HepG2 (cell line): Measurements from ENCODE around the gene MSMP. TPM values are rescaled to one million over a fixed set of nuclear protein-coding genes. Genes with fewer than 3 reads are reported as not detected.

Experiments used
- CTCF ChIP-seq: sonication (generic); formaldehyde crosslinking; IDR thresholded peaks from 2 replicates; pipeline ENCODE4 v1.5.0; 2020; ENCODE audit warnings: mild to moderate bottlenecking, missing genetic modification reagents, moderate library complexity
- HMGXB4 ChIP-seq, 2 experiments: sonication (generic) in 1 of 2; formaldehyde crosslinking in 1 of 2; IDR thresholded peaks; 2 replicates each; pipeline versions ENCODE4 v1.4.0 to v1.6.1; 2018 to 2020; ENCODE audit warnings: missing genetic modification reagents in 2 of 2, borderline replicate concordance in 1 of 2, low read depth in 1 of 2, mild to moderate bottlenecking in 1 of 2, missing biosample characterization in 1 of 2
- JUNB ChIP-seq: sonication (generic); formaldehyde crosslinking; IDR thresholded peaks from 2 replicates; pipeline ENCODE4 v1.8.0; 2022; ENCODE audit warnings: missing genetic modification reagents, mild to moderate bottlenecking, borderline replicate concordance
- KIAA2018 ChIP-seq: sonication (generic); formaldehyde crosslinking; IDR thresholded peaks from 2 replicates; pipeline ENCODE4 v1.5.0; 2020; ENCODE audit warnings: mild to moderate bottlenecking, missing genetic modification reagents, borderline replicate concordance
- SIX4 ChIP-seq: sonication (generic); formaldehyde crosslinking; IDR thresholded peaks from 2 replicates; pipeline ENCODE4 v1.4.0; 2020; ENCODE audit warnings: missing genetic modification reagents
- U2AF2 ChIP-seq: fragments of 200-400 bp; formaldehyde crosslinking; IDR thresholded peaks from 2 replicates; pipeline ENCODE4 v1.6.1; 2017; ENCODE audit warnings: low read depth, mild to moderate bottlenecking, low read length
- ZBTB21 ChIP-seq: sonication (generic); formaldehyde crosslinking; IDR thresholded peaks from 2 replicates; pipeline ENCODE4 v1.4.0; 2020; ENCODE audit warnings: missing genetic modification reagents
- ZFP36 ChIP-seq: fragments of 150-350 bp; IDR thresholded peaks from 2 replicates; pipeline ENCODE4 v1.6.1; 2018; ENCODE audit warnings: borderline replicate concordance, low read length, low read depth; ENCODE audit not compliant: partially characterized antibody
- ZNF20 ChIP-seq: sonication (generic); formaldehyde crosslinking; IDR thresholded peaks from 2 replicates; pipeline ENCODE4 v1.4.0; 2020; ENCODE audit warnings: mild to moderate bottlenecking, moderate library complexity, missing genetic modification reagents
- ZNF44 ChIP-seq: sonication (generic); formaldehyde crosslinking; IDR thresholded peaks from 2 replicates; pipeline ENCODE4 v1.5.1; 2020; ENCODE audit warnings: mild to moderate bottlenecking, missing genetic modification reagents
- ZNF775 ChIP-seq: sonication (generic); formaldehyde crosslinking; IDR thresholded peaks from 2 replicates; pipeline ENCODE4 v1.4.0; 2020; ENCODE audit warnings: missing genetic modification reagents, mild to moderate bottlenecking, moderate library complexity, borderline replicate concordance
- ZNF792 ChIP-seq: IDR thresholded peaks from 2 replicates; pipeline ENCODE4 v1.6.1; 2016
- ZZZ3 ChIP-seq: sonication (generic); formaldehyde crosslinking; IDR thresholded peaks from 2 replicates; pipeline ENCODE4 v1.4.0; 2020; ENCODE audit warnings: missing genetic modification reagents, mild to moderate bottlenecking, borderline replicate concordance
- polyA plus RNA-seq, 8 experiments: library from polyadenylated mRNA; depleted of rRNA in 3 of 8; stranded (reverse) in 7 of 8; unstranded in 1 of 8; fragments of >200 nt; fragmentation: Illumina TruSeq in 4 of 8; extraction: Trizol in 4 of 8; gene quantifications; 2 replicates each; pipeline versions ENCODE4 v1.2.1 to v1.2.3, GENCODE V29; 2011 to 2016; ENCODE audit warnings: low read depth in 4 of 8, missing spikeins in 1 of 8, mixed read lengths in 1 of 8; ENCODE audit not compliant: insufficient read depth in 1 of 8
- total RNA-seq, 5 experiments: library from RNA; depleted of rRNA; stranded (reverse); fragments of >200 nt; fragmentation: Illumina TruSeq; extraction: Trizol; gene quantifications; 2 replicates each; pipeline ENCODE4 v1.2.3, GENCODE V29; 2016; ENCODE audit warnings: low read depth in 1 of 5

The MSMP gene
- total and polyA plus RNA-seq, 2 of the 13 experiments (the other 11 are each of a cell fraction or from before 2014, with no cell fraction given): 0.24 to 0.46 TPM

GRCh38 chr9:35748858-35749514 lies 5.1 kb downstream of the MSMP start, which contains the start of the genes GBA2 and RGP1 (continued):
- TF ChIP-seq KIAA2018 (CRISPR knock-in tag) (no peak), ZNF775 (no peak), HMGXB4 (CRISPR knock-in tag; IDR thresholded peaks at IDR 0.05; ENCODE audit: borderline replicate concordance in 1 of 2, low read depth in 1 of 2) (peak; percentile 55 to 59; a peak in 2 of 4 replicates), ZNF792 (CRISPR knock-in tag) (no peak), ZNF44 (CRISPR knock-in tag) (no peak), ZNF20 (no peak), JUNB (CRISPR knock-in tag) (no peak), ZBTB21 (CRISPR knock-in tag) (no peak), U2AF2 (no peak), ZFP36 (no peak), CTCF (CRISPR knock-in tag) (no peak; the same call in 1 of the 2 replicates), SIX4 (CRISPR knock-in tag) (no peak; the same call in 1 of the 2 replicates), ZZZ3 (CRISPR knock-in tag) (no peak; the same call in 1 of the 2 replicates)
